ENCODE results near the gene ERBB4. TPM values are rescaled to one million over a fixed set of nuclear protein-coding genes. Genes with fewer than 3 reads are reported as not detected.

ERBB4 gene
- total RNA-seq, 1 donor from 2014 or later: 8.3 TPM

DNA sequence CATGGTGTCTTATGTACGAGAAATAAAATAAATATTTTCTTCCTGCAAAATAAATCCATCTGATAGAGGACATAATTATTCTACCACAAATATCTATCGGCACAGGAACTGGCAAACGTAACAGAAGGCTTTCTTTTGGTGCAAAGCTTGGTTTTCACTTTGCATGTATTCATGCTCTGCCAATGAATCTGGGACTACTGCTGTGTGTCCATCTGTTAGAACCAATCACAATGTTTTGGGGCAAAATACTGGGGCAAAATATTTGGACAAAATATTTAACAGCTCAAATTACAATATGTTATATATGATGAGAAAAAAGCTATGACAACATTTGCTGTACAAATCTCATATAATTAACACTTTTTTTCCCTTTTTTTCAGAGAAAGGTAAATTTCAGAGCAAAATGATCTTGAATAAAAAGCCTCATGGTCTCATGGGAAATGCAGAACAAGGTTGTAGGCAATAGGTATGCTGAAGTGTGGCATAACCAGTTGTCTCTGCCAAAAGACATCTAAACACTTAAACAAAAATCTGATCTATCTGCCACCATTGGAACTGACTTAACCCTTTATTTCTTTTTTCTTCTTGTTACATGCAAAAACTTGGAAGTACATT is 1059.0 kb downstream of the ERBB4 start:
- Histone ChIP-seq H3K4me1 (no peaks in the 10 kb centered on the region), H3K36me3 (no peaks in the 10 kb centered on the region), H3K27me3 (ENCODE audit: low read depth) (no peaks in the 10 kb centered on the region), H3K4me3 (no peak overlapping the region), H3K27ac (replicated peaks) (no peak overlapping the region), H3K9me3 (replicated peaks) (no peaks in the 10 kb centered on the region)
- intact Hi-C loops (cut with micrococcal nuclease): no loop called here
- TF ChIP-seq, protein P1, sequence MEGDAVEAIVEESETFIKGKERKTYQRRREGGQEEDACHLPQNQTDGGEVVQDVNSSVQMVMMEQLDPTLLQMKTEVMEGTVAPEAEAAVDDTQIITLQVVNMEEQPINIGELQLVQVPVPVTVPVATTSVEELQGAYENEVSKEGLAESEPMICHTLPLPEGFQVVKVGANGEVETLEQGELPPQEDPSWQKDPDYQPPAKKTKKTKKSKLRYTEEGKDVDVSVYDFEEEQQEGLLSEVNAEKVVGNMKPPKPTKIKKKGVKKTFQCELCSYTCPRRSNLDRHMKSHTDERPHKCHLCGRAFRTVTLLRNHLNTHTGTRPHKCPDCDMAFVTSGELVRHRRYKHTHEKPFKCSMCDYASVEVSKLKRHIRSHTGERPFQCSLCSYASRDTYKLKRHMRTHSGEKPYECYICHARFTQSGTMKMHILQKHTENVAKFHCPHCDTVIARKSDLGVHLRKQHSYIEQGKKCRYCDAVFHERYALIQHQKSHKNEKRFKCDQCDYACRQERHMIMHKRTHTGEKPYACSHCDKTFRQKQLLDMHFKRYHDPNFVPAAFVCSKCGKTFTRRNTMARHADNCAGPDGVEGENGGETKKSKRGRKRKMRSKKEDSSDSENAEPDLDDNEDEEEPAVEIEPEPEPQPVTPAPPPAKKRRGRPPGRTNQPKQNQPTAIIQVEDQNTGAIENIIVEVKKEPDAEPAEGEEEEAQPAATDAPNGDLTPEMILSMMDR (IDR thresholded peaks at IDR 0.05; ENCODE audit: borderline replicate concordance): no peak
- DNase-seq: no peak

GRCh38 chr2:211477537-211478275 is 1060.9 kb downstream of the ERBB4 start:
- Histone ChIP-seq H3K4me3 (no peak overlapping the region), H3K9me3 (replicated peaks) (no peaks in the 10 kb centered on the region), H3K36me3 (no peaks in the 10 kb centered on the region), H3K27ac (replicated peaks) (no peak overlapping the region), H3K4me1 (no peaks in the 10 kb centered on the region), H3K27me3 (ENCODE audit: low read depth) (no peaks in the 10 kb centered on the region)
- TF ChIP-seq, protein P1 (IDR thresholded peaks at IDR 0.05; ENCODE audit: borderline replicate concordance): no peak
- intact Hi-C loops (cut with micrococcal nuclease): no loop called here
- no peak for DNase-seq

DNA sequence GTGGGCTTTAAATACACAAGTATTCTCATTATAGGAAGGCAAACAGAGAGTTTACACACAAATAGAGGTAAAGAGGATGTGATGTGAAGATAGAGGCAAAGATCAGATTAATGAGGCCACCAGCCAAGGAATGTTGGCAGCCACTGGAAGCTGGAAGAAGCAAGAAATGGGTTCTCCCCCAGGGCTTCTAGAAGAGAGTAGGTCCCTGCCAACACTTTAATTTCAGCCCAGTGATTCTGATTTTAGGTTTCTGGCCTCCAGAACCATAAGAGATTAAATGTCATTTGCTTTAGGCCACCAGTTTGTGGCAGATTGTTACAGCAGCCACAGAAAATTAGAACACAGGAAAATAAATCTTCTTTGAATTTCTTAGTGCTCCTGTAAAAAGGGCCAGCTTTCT is 1065.5 kb downstream of the ERBB4 start:
- H3K4me1 ChIP-seq: no peaks in the 10 kb centered on the region
- TF ChIP-seq, protein P1 (IDR thresholded peaks at IDR 0.05; ENCODE audit: borderline replicate concordance): no peak
- no peak overlapping the region for H3K4me3 ChIP-seq
- H3K27me3 ChIP-seq (ENCODE audit: low read depth): no peaks in the 10 kb centered on the region
- H3K9me3 ChIP-seq (replicated peaks): no peaks in the 10 kb centered on the region
- no peak for DNase-seq
- H3K36me3 ChIP-seq: no peaks in the 10 kb centered on the region
- no peak overlapping the region for H3K27ac ChIP-seq (replicated peaks)
- intact Hi-C loops (cut with micrococcal nuclease): no loop called here

- Histone ChIP-seq H3K27ac (replicated peaks) (no peak overlapping the region), H3K4me1 (no peaks in the 10 kb centered on the region), H3K27me3 (ENCODE audit: low read depth) (no peaks in the 10 kb centered on the region), H3K36me3 (no peaks in the 10 kb centered on the region), H3K4me3 (no peak overlapping the region), H3K9me3 (replicated peaks) (no peaks in the 10 kb centered on the region)
- intact Hi-C loops (cut with micrococcal nuclease): no loop called here
- DNase-seq: no peak
- TF ChIP-seq, protein P1 (IDR thresholded peaks at IDR 0.05; ENCODE audit: borderline replicate concordance): no peak
Observed at GRCh38 chr2:211469664-211470059, 1068.9 kb downstream of the ERBB4 start.

GRCh38 chr2:211468877-211469663 is 1069.5 kb downstream of the ERBB4 start:
- H3K4me3 ChIP-seq: no peak overlapping the region
- H3K36me3 ChIP-seq: no peaks in the 10 kb centered on the region
- no peak for DNase-seq
- no peak overlapping the region for H3K27ac ChIP-seq (replicated peaks)
- intact Hi-C loops (cut with micrococcal nuclease): no loop called here
- H3K9me3 ChIP-seq (replicated peaks): no peaks in the 10 kb centered on the region
- TF ChIP-seq, protein P1 (IDR thresholded peaks at IDR 0.05; ENCODE audit: borderline replicate concordance): no peak
- H3K4me1 ChIP-seq: no peaks in the 10 kb centered on the region
- no peaks in the 10 kb centered on the region for H3K27me3 ChIP-seq (ENCODE audit: low read depth)
